Sigmoid colon (tissue), 7 donors: ENCODE data around the gene DOK5. TPM values are rescaled to one million over a fixed set of nuclear protein-coding genes. Genes with fewer than 3 reads are reported as not detected.

Source experiments
- DNase-seq: peaks from one replicate; pipeline ENCODE4 v3.0.0-alpha.2; 2019
- H3K27ac ChIP-seq, 4 donors: fragments of 200-600 bp; sonication (generic); one replicate each; pipeline ENCODE4 v1.5.1; 2016 to 2019; ENCODE audit warnings: mild to moderate bottlenecking in 1 of 4
- H3K27me3 ChIP-seq, 3 donors: fragments of 200-600 bp; sonication (generic); one replicate each; pipeline ENCODE4 v1.5.1; 2019; ENCODE audit warnings: mild to moderate bottlenecking in 1 of 3
- H3K36me3 ChIP-seq, 4 donors: fragments of 200-600 bp; sonication (generic); one replicate each; pipeline ENCODE4 v1.5.1; 2016 to 2019
- H3K4me1 ChIP-seq, 4 donors: fragments of 200-600 bp; sonication (generic); one replicate each; pipeline ENCODE4 v1.5.1; 2017 to 2019
- H3K4me3 ChIP-seq, 4 donors: fragments of 200-600 bp; sonication (generic); one replicate each; pipeline ENCODE4 v1.5.1; 2017 to 2019; ENCODE audit warnings: mild to moderate bottlenecking in 2 of 4, moderate library complexity in 1 of 4
- H3K9me3 ChIP-seq, 4 donors: fragments of 200-600 bp in 3 of 4; sonication (generic) in 3 of 4; one replicate each; pipeline versions ENCODE4 v1.5.1 to v1.6.1; 2013 to 2019
- CTCF ChIP-seq, 4 experiments: fragments of 450-650 bp in 3 of 4; fragments of 200-600 bp in 1 of 4; IDR thresholded peaks; one replicate each; pipeline ENCODE4 v1.5.1; 2016 to 2019; ENCODE audit warnings: antibody characterized with exemption in 4 of 4, mild to moderate bottlenecking in 3 of 4, moderate library complexity in 2 of 4
- EP300 ChIP-seq, 4 donors: sonication (generic); formaldehyde crosslinking; IDR thresholded peaks; one replicate each; pipeline ENCODE4 v1.6.1; 2017; ENCODE audit warnings: antibody characterized with exemption in 4 of 4
- POLR2A ChIP-seq, 2 donors: fragments of 450-650 bp; IDR thresholded peaks; one replicate each; pipeline ENCODE4 v1.6.1; 2016; ENCODE audit warnings: antibody characterized with exemption in 2 of 2, mild to moderate bottlenecking in 2 of 2, moderate library complexity in 2 of 2
- POLR2AphosphoS5 ChIP-seq, 4 donors: sonication (generic); formaldehyde crosslinking; IDR thresholded peaks; one replicate each; pipeline ENCODE4 v1.6.1; 2017; ENCODE audit warnings: antibody characterized with exemption in 4 of 4
- WGBS, 2 donors: extraction: QIAGEN DNeasy Blood & Tissue Kit; methylation state at CpG; one replicate each; pipeline ENCODE4 v1.1.7; 2013; 5-methylcytosine and 5-hydroxymethylcytosine counted together
- intact Hi-C: fragments of 100-400 bp; cut with DNase I; formaldehyde crosslinking; loops from one replicate; pipeline ENCODE4 v1.15.1; 2023
- polyA plus RNA-seq, 3 donors: library from polyadenylated mRNA; stranded (reverse); fragments of 200-250 nt; gene quantifications; one replicate each; pipeline ENCODE4 v1.2.3, GENCODE V29; 2013
- total RNA-seq, 4 donors: library from RNA; depleted of rRNA; stranded (reverse); fragments of >200 nt; gene quantifications; one replicate each; pipeline ENCODE4 v1.1.0, GENCODE V29; 2016
- donor health status: healthy with polysubstance abuse.
- donor health status: Bipolar disorder and iron deficiency.
- donor health status: healthy.

The DOK5 gene
- total and polyA plus RNA-seq, 7 donors, result 0.32 to 5.0 (median 1.7) TPM; not detected in 1

GRCh38 chr20:54554006-54554405, 78.6 kb downstream of the DOK5 start:
- intact Hi-C loops, result no loop called here
- no peak for DNase-seq
- no peaks in the 10 kb centered on the region for H3K9me3 ChIP-seq
- TF ChIP-seq EP300 (IDR thresholded peaks at IDR 0.05) (no peak), POLR2A (IDR thresholded peaks at IDR 0.05) (no peak), CTCF (IDR thresholded peaks at IDR 0.05) (no peak), POLR2AphosphoS5 (IDR thresholded peaks at IDR 0.05) (no peak)
- no peaks in the 10 kb centered on the region for H3K27me3 ChIP-seq
- no peaks in the 10 kb centered on the region for H3K36me3 ChIP-seq
- no peak overlapping the region for H3K4me3 ChIP-seq
- H3K4me1 ChIP-seq, result no peaks in the 10 kb centered on the region
- H3K27ac ChIP-seq, result no peak overlapping the region

DNA sequence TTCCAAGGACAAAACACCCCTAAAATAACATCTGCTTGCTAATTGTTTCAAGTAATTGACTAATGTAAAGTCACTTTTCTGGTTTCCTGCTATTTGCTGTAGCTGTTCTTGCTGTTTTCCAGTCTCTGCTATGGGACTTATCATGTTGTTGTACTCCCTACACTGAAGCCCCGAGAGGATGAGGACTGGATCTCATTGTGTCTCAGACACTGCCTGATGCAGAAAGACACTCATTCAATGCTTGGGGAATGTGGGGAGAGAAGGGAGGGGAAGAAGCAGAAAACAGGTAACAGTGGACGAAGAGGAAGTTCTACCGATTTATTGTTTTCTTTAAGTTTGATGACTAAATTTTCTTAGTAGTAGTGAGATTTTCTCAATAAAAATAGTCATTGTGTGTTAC, 79.8 kb downstream of the DOK5 start:
- intact Hi-C loops, result no loop called here
- Histone ChIP-seq H3K36me3 (no peaks in the 10 kb centered on the region), H3K27me3 (no peaks in the 10 kb centered on the region), H3K9me3 (no peaks in the 10 kb centered on the region), H3K4me1 (no peaks in the 10 kb centered on the region), H3K4me3 (no peak overlapping the region), H3K27ac (no peak overlapping the region)
- WGBS, 2 donors, result 72 to 74% methylated on average over 3 of the region's 3 CpGs
- DNase-seq, result no peak
- TF ChIP-seq POLR2A (IDR thresholded peaks at IDR 0.05), result no peak
- TF ChIP-seq CTCF (IDR thresholded peaks at IDR 0.05), result no peak
- no peak for TF ChIP-seq POLR2AphosphoS5 (IDR thresholded peaks at IDR 0.05)
- TF ChIP-seq EP300 (IDR thresholded peaks at IDR 0.05), result no peak

DNA sequence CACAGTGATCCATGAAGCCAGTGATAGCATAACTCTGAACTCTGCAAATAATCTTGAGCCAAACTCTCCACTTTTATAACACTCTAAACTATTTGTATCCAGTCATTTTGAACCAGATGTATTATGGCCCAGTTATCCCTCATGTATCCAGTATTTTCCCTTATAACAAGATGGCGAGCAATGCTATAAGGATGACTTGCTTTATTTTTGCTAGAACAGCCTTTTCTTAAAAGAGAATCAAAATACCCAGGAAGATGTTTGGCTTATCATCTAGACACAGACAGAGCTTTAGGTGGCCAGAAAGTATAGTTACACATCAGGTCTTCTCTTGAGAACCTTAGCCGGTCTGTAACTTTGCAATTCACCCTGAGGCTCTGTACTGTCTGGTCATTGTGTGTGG, 81.0 kb downstream of the DOK5 start:
- Histone ChIP-seq H3K27ac (no peak overlapping the region), H3K4me1 (no peaks in the 10 kb centered on the region), H3K4me3 (no peak overlapping the region), H3K27me3 (no peaks in the 10 kb centered on the region), H3K36me3 (no peaks in the 10 kb centered on the region), H3K9me3 (no peaks in the 10 kb centered on the region)
- TF ChIP-seq POLR2A (IDR thresholded peaks at IDR 0.05) (no peak), CTCF (IDR thresholded peaks at IDR 0.05) (no peak), EP300 (IDR thresholded peaks at IDR 0.05) (no peak), POLR2AphosphoS5 (IDR thresholded peaks at IDR 0.05) (no peak)
- no peak for DNase-seq
- WGBS, 2 donors, result 91 to 97% methylated on average over 2 of the region's 2 CpGs
- intact Hi-C loops, result no loop called here

- Histone ChIP-seq H3K27me3 (no peaks in the 10 kb centered on the region), H3K4me1 (no peaks in the 10 kb centered on the region), H3K4me3 (no peak overlapping the region), H3K9me3 (no peaks in the 10 kb centered on the region), H3K36me3 (no peaks in the 10 kb centered on the region), H3K27ac (no peak overlapping the region)
- intact Hi-C loops, result no loop called here
- WGBS, 2 donors, result 93 to 94% methylated on average over 3 of the region's 3 CpGs
- no peak for DNase-seq
- TF ChIP-seq POLR2A (IDR thresholded peaks at IDR 0.05), result no peak
- TF ChIP-seq POLR2AphosphoS5 (IDR thresholded peaks at IDR 0.05), result no peak
- TF ChIP-seq EP300 (IDR thresholded peaks at IDR 0.05), result no peak
- TF ChIP-seq CTCF (IDR thresholded peaks at IDR 0.05), result no peak
These were observed 82.6 kb downstream of the DOK5 start for GRCh38 chr20:54557806-54558590.

GRCh38 chr20:54559890-54560289, 84.5 kb downstream of the DOK5 start:
- Histone ChIP-seq H3K36me3 (no peaks in the 10 kb centered on the region), H3K27ac (no peak overlapping the region), H3K4me1 (no peaks in the 10 kb centered on the region), H3K27me3 (no peaks in the 10 kb centered on the region), H3K4me3 (no peak overlapping the region), H3K9me3 (no peaks in the 10 kb centered on the region)
- intact Hi-C loops, result no loop called here
- no peak for DNase-seq
- WGBS, 2 donors, result 77 to 90% methylated on average over 3 of the region's 3 CpGs
- TF ChIP-seq POLR2AphosphoS5 (IDR thresholded peaks at IDR 0.05) (no peak), EP300 (IDR thresholded peaks at IDR 0.05) (no peak), CTCF (IDR thresholded peaks at IDR 0.05) (no peak), POLR2A (IDR thresholded peaks at IDR 0.05) (no peak)
